CD14-positive monocyte (primary cell): Measurements from ENCODE around the gene GRK3. TPM values are rescaled to one million over a fixed set of nuclear protein-coding genes. Genes with fewer than 3 reads are reported as not detected.

ENCODE experiments used
- DNase-seq, 3 donors: peaks; one replicate each; pipeline ENCODE4 v3.0.0-alpha.2; 2011 to 2022
- H2AFZ ChIP-seq: 2 replicates; pipeline ENCODE4 v1.6.0; 2012; ENCODE audit warnings: mild to moderate bottlenecking, low read depth, low read length, inconsistent platforms; ENCODE audit not compliant: insufficient read depth, poor library complexity, severe bottlenecking
- H3K27ac ChIP-seq, 2 donors: 1 replicate in 1 of 2; 2 replicates in 1 of 2; pipeline ENCODE4 v1.5.1; 2012 to 2013; ENCODE audit warnings: low read length in 2 of 2, control low read depth in 1 of 2, inconsistent platforms in 1 of 2, low read depth in 1 of 2, mild to moderate bottlenecking in 1 of 2
- H3K27me3 ChIP-seq, 2 donors: one replicate each; pipeline versions ENCODE4 v1.6.0 to v1.6.1; 2011 to 2013; ENCODE audit warnings: low read length in 2 of 2; ENCODE audit not compliant: control insufficient read depth in 2 of 2, insufficient read depth in 2 of 2
- H3K36me3 ChIP-seq, 2 donors: replicated peaks in 1 of 2; 1 replicate in 1 of 2; 2 replicates in 1 of 2; pipeline versions ENCODE4 v1.5.1 to v1.6.1; 2012 to 2013; ENCODE audit warnings: low read length in 2 of 2, control low read depth in 1 of 2, inconsistent platforms in 1 of 2, mild to moderate bottlenecking in 1 of 2; ENCODE audit not compliant: insufficient read depth in 2 of 2, control insufficient read depth in 1 of 2
- H3K4me1 ChIP-seq, 2 donors: 1 replicate in 1 of 2; 2 replicates in 1 of 2; pipeline versions ENCODE4 v1.5.1 to v1.6.1; 2012 to 2013; ENCODE audit warnings: low read length in 2 of 2, control low read depth in 1 of 2, inconsistent platforms in 1 of 2, mild to moderate bottlenecking in 1 of 2, moderate library complexity in 1 of 2; ENCODE audit not compliant: insufficient read depth in 2 of 2, control insufficient read depth in 1 of 2
- H3K4me2 ChIP-seq: replicated peaks from 2 replicates; pipeline ENCODE3; 2012; ENCODE audit warnings: low read length, moderate library complexity, mild to moderate bottlenecking; ENCODE audit not compliant: poor library complexity, severe bottlenecking; ENCODE audit errors: extremely low read depth
- H3K4me3 ChIP-seq, 3 experiments: fragments of 200-600 bp in 1 of 3; sonication (generic) in 1 of 3; replicated peaks in 1 of 3; 1 replicate in 2 of 3; 2 replicates in 1 of 3; pipeline ENCODE4 v1.5.1; 2011 to 2013; ENCODE audit warnings: low read length in 3 of 3, mild to moderate bottlenecking in 3 of 3, control low read depth in 2 of 3, low read depth in 2 of 3, inconsistent platforms in 1 of 3, moderate library complexity in 1 of 3
- H3K79me2 ChIP-seq: 2 replicates; pipeline ENCODE4 v1.6.0; 2012; ENCODE audit warnings: mild to moderate bottlenecking, control low read depth, inconsistent platforms, low read length, moderate library complexity; ENCODE audit not compliant: insufficient read depth
- H3K9ac ChIP-seq: 2 replicates; pipeline ENCODE4 v1.6.0; 2017; ENCODE audit warnings: low read length, mild to moderate bottlenecking; ENCODE audit not compliant: insufficient read depth, poor library complexity, severe bottlenecking
- H3K9me3 ChIP-seq, 2 donors: replicated peaks in 1 of 2; 1 replicate in 1 of 2; 2 replicates in 1 of 2; pipeline versions ENCODE4 v1.5.1 to v1.6.1; 2012 to 2013; ENCODE audit warnings: low read length in 2 of 2, control low read depth in 1 of 2; ENCODE audit not compliant: control insufficient read depth in 1 of 2, insufficient read depth in 1 of 2
- H4K20me1 ChIP-seq: 2 replicates; pipeline ENCODE4 v1.6.0; 2012; ENCODE audit warnings: mild to moderate bottlenecking, low read length, control low read depth, moderate library complexity; ENCODE audit not compliant: insufficient read depth
- H3K27ac Mint-ChIP-seq, 7 donors: one replicate each; pipeline ENCODE4 v1.8.0; 2020; ENCODE audit warnings: mild to moderate bottlenecking in 7 of 7, mixed read lengths in 7 of 7, moderate library complexity in 6 of 7, inconsistent platforms in 2 of 7
- H3K27me3 Mint-ChIP-seq, 3 donors: one replicate each; pipeline ENCODE4 v1.8.0; 2021 to 2022; ENCODE audit warnings: low read depth in 3 of 3, mild to moderate bottlenecking in 3 of 3, mixed read lengths in 3 of 3, moderate library complexity in 3 of 3, inconsistent platforms in 1 of 3
- H3K36me3 Mint-ChIP-seq, 2 donors: one replicate each; pipeline ENCODE4 v1.8.0; 2020; ENCODE audit warnings: mixed read lengths in 2 of 2, inconsistent platforms in 1 of 2, mild to moderate bottlenecking in 1 of 2
- H3K4me1 Mint-ChIP-seq: one replicate; pipeline ENCODE4 v1.8.0; 2020; ENCODE audit warnings: mild to moderate bottlenecking, mixed read lengths
- H3K4me3 Mint-ChIP-seq, 2 donors: one replicate each; pipeline ENCODE4 v1.8.0; 2020; ENCODE audit warnings: mild to moderate bottlenecking in 2 of 2, mixed read lengths in 2 of 2, moderate library complexity in 1 of 2
- H3K9me3 Mint-ChIP-seq, 7 donors: one replicate each; pipeline ENCODE4 v1.8.0; 2020 to 2022; ENCODE audit warnings: mixed read lengths in 7 of 7, mild to moderate bottlenecking in 6 of 7, moderate library complexity in 6 of 7, inconsistent platforms in 2 of 7
- CTCF ChIP-seq: fragments of 200-600 bp; IDR thresholded peaks from one replicate; pipeline ENCODE4 v1.8.0; 2022; ENCODE audit warnings: antibody characterized with exemption, mild to moderate bottlenecking
- WGBS: methylation state at CpG from one replicate; pipeline ENCODE4 v1.1.5; 2013; ENCODE audit warnings: missing lambda C conversion rate; ENCODE audit not compliant: insufficient coverage; 5-methylcytosine and 5-hydroxymethylcytosine counted together
- intact Hi-C, 2 donors: fragments of 100-400 bp; cut with micrococcal nuclease; formaldehyde crosslinking; loops; one replicate each; pipeline versions ENCODE4 v1.15.0 to v1.15.1; 2023
- polyA plus RNA-seq, 3 donors: library from polyadenylated mRNA; depleted of rRNA in 1 of 3; unstranded in 2 of 3; stranded (reverse) in 1 of 3; fragments of 300-500 nt in 2 of 3; fragments of >200 nt in 1 of 3; fragmentation: Illumina TruSeq in 2 of 3; gene quantifications; 1 replicate in 2 of 3; 2 replicates in 1 of 3; pipeline ENCODE4 v1.2.3, GENCODE V29; 2012 to 2021

Gene GRK3
- polyA plus RNA-seq, 3 donors = 8.3 to 33.3 (median 9.6) TPM

GRCh38 chr22:25628494-25628893, 64.0 kb downstream of the GRK3 start:
- intact Hi-C loops = no loop called here
- no peak overlapping the region for H3K27ac ChIP-seq
- peaks cover 4% of the 10 kb centered on the region for H3K4me1 Mint-ChIP-seq
- H2AFZ ChIP-seq = no peak overlapping the region
- no peaks in the 10 kb centered on the region for H3K27me3 ChIP-seq
- WGBS = 100% methylated on average over 1 of the region's 3 CpGs
- no peak for DNase-seq
- H3K9me3 Mint-ChIP-seq = no peaks in the 10 kb centered on the region
- H3K27me3 Mint-ChIP-seq = no peaks in the 10 kb centered on the region
- TF ChIP-seq CTCF = no peak
- peaks cover 21 to 22% of the 10 kb centered on the region in 2 donors for H3K36me3 Mint-ChIP-seq
- H3K4me2 ChIP-seq = no peak overlapping the region
- peaks cover 14 to 20% of the 10 kb centered on the region in 2 donors for H3K4me1 ChIP-seq
- no peaks in the 10 kb centered on the region for H3K9me3 ChIP-seq
- no peak overlapping the region for H3K4me3 Mint-ChIP-seq
- H3K9ac ChIP-seq = no peak overlapping the region
- peaks cover 100% of the 10 kb centered on the region for H4K20me1 ChIP-seq
- H3K79me2 ChIP-seq = peaks cover 93% of the 10 kb centered on the region
- H3K4me3 ChIP-seq = no peak overlapping the region
- H3K36me3 ChIP-seq = peaks cover 13 to 21% of the 10 kb centered on the region in 2 donors
- H3K27ac Mint-ChIP-seq = no peak overlapping the region

- no peak overlapping the region for H3K4me2 ChIP-seq
- H3K36me3 ChIP-seq = peaks cover 10 to 12% of the 10 kb centered on the region in 2 donors
- H3K9me3 ChIP-seq = no peaks in the 10 kb centered on the region
- H2AFZ ChIP-seq = no peak overlapping the region
- peaks cover 14 to 20% of the 10 kb centered on the region in 2 donors for H3K4me1 ChIP-seq
- H3K36me3 Mint-ChIP-seq = peaks cover 11 to 12% of the 10 kb centered on the region in 2 donors
- no peaks in the 10 kb centered on the region for H3K27me3 ChIP-seq
- no peaks in the 10 kb centered on the region for H3K9me3 Mint-ChIP-seq
- no peaks in the 10 kb centered on the region for H3K27me3 Mint-ChIP-seq
- no peak overlapping the region for H3K27ac ChIP-seq
- no peak overlapping the region for H3K4me3 ChIP-seq
- H3K79me2 ChIP-seq = peaks cover 93% of the 10 kb centered on the region
- H3K9ac ChIP-seq = no peak overlapping the region
- H4K20me1 ChIP-seq = peaks cover 100% of the 10 kb centered on the region
- DNase-seq = no peak
- intact Hi-C loops = no loop called here
- H3K4me1 Mint-ChIP-seq = peaks cover 4% of the 10 kb centered on the region
- no peak overlapping the region for H3K4me3 Mint-ChIP-seq
- no CpG with 5 or more reads among the region's 2 CpGs for WGBS
- no peak overlapping the region for H3K27ac Mint-ChIP-seq
- TF ChIP-seq CTCF = no peak
Observed at GRCh38 chr22:25629613-25630012, 65.1 kb downstream of the GRK3 start.
